Chondrocyte (in vitro differentiated cells): Measurements from ENCODE around the gene CHRM2. TPM values are rescaled to one million over a fixed set of nuclear protein-coding genes. Genes with fewer than 3 reads are reported as not detected.

Experiments
- DNase-seq: peaks from one replicate; pipeline ENCODE4 v3.0.0; 2021; ENCODE audit warnings: mixed read lengths, low spot score
- H3K27ac Mint-ChIP-seq: one replicate; pipeline ENCODE4 v1.8.0; 2021; ENCODE audit warnings: mild to moderate bottlenecking, moderate library complexity, mixed read lengths; ENCODE audit not compliant: unreplicated experiment
- H3K27me3 Mint-ChIP-seq: 2 replicates; pipeline ENCODE4 v1.8.0; 2021; ENCODE audit warnings: low read depth, mixed read lengths
- H3K36me3 Mint-ChIP-seq: 2 replicates; pipeline ENCODE4 v1.8.0; 2021; ENCODE audit warnings: low read depth, mixed read lengths
- H3K4me1 Mint-ChIP-seq: 2 replicates; pipeline ENCODE4 v1.8.0; 2021; ENCODE audit warnings: low read depth, mild to moderate bottlenecking, mixed read lengths
- H3K4me3 Mint-ChIP-seq: one replicate; pipeline ENCODE4 v1.8.0; 2021; ENCODE audit warnings: mild to moderate bottlenecking, moderate library complexity, mixed read lengths; ENCODE audit not compliant: unreplicated experiment
- H3K9me3 Mint-ChIP-seq: 2 replicates; pipeline ENCODE4 v1.8.0; 2021; ENCODE audit warnings: low read depth, mixed read lengths
- total RNA-seq: library from RNA; stranded (reverse); gene quantifications from 3 replicates; pipeline ENCODE4 v1.2.1, GENCODE V29; 2021
- TF ChIP-seq, protein P1 (sequence below): fragments of 200-600 bp; sonication (generic); IDR thresholded peaks from 2 replicates; pipeline ENCODE4 v1.5.0; 2021; ENCODE audit warnings: antibody characterized with exemption, mild to moderate bottlenecking, moderate library complexity

The CHRM2 gene
- total RNA-seq, 1 donor from 2014 or later, result not detected

DNA sequence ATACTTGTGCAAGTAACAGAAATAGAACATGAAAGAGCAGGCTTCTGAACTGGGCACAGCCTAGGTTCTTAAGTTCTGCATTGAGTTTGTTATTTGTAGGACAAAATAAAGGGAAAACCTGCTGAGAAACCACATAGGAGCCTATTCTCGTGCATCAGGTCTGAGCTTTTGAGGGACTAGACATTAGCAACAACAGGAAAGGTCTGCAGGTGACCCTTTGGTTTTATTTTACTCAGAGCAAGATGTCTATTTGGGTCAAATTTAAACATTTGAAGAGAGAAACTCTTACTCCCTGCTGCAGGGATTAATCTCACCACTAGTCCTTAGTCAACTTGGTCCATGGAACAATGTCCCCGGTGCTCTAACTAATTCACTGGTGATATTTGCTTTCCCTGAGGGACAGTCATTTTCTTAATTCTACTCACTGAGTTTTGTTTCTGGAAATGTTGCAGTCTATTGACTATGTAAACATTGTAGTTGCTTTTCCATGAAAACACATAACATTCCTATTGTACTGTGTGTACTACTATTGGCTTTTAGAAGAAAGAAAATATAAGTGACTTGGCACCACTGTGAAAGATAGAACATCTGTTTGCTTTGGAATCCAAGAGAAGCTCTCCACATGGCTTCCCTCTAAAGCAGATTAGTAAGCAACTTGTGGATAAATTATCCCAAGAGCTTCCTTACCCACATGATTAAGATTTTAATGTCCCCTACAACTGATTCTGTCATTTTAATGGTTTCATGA is 108.2 kb downstream of the CHRM2 start:
- Mint-ChIP-seq H3K27me3 (no peaks in the 10 kb centered on the region), H3K4me3 (no peak overlapping the region), H3K27ac (no peak overlapping the region), H3K9me3 (peaks cover 5% of the 10 kb centered on the region), H3K4me1 (no peaks in the 10 kb centered on the region), H3K36me3 (peaks cover 3% of the 10 kb centered on the region)
- TF ChIP-seq, protein P1, sequence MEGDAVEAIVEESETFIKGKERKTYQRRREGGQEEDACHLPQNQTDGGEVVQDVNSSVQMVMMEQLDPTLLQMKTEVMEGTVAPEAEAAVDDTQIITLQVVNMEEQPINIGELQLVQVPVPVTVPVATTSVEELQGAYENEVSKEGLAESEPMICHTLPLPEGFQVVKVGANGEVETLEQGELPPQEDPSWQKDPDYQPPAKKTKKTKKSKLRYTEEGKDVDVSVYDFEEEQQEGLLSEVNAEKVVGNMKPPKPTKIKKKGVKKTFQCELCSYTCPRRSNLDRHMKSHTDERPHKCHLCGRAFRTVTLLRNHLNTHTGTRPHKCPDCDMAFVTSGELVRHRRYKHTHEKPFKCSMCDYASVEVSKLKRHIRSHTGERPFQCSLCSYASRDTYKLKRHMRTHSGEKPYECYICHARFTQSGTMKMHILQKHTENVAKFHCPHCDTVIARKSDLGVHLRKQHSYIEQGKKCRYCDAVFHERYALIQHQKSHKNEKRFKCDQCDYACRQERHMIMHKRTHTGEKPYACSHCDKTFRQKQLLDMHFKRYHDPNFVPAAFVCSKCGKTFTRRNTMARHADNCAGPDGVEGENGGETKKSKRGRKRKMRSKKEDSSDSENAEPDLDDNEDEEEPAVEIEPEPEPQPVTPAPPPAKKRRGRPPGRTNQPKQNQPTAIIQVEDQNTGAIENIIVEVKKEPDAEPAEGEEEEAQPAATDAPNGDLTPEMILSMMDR, result peak; percentile 10
- no peak for DNase-seq

DNA sequence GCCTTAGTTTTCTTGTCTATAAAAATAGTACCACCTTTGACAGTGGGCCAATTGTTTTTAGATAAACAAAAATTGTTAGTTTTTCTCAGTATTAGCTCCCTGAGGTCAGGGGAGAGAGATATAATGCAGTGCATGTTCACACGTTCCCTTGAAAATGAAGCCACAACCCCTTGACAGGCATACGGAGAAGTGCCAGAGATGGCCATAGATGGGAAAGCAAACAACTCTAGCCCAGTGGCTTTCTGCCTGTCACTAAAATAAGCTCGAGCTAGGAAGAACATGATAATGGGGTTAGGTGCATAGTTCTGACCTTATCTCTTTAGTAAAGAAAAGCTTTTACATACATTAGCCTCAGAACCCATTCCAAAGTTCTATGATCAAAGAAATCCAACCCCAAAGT is 124.9 kb downstream of the CHRM2 start:
- Mint-ChIP-seq H3K27me3 (no peaks in the 10 kb centered on the region), H3K4me1 (peaks cover 16% of the 10 kb centered on the region), H3K4me3 (no peak overlapping the region), H3K9me3 (peaks cover 10% of the 10 kb centered on the region), H3K27ac (no peak overlapping the region), H3K36me3 (no peaks in the 10 kb centered on the region)
- DNase-seq, result no peak
- TF ChIP-seq, protein P1, result no peak

DNA sequence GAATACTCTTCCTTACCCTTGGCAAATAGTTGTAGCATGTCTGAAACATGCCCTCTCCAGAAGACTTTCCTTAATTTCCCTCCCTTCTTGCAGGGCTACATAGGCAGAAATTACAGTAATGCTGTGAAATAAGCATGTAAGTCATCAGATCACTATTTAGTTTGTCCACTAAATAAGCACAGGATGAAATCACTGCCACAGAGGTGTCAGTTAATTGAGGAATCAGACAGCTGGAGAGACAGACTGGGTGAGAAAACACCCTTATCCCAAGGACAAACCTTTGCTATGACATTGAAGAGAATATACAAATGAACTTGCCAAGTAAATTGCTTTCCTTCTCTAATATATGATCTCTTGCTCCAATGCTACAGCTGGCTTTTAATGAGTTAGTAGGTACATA is 129.3 kb downstream of the CHRM2 start:
- DNase-seq, result no peak
- no peaks in the 10 kb centered on the region for H3K9me3 Mint-ChIP-seq
- H3K36me3 Mint-ChIP-seq, result no peaks in the 10 kb centered on the region
- TF ChIP-seq, protein P1, result no peak
- H3K27me3 Mint-ChIP-seq, result no peaks in the 10 kb centered on the region
- H3K4me1 Mint-ChIP-seq, result peaks cover 47% of the 10 kb centered on the region
- no peak overlapping the region for H3K4me3 Mint-ChIP-seq
- peak overlapping the region; percentile 83 for H3K27ac Mint-ChIP-seq

DNA sequence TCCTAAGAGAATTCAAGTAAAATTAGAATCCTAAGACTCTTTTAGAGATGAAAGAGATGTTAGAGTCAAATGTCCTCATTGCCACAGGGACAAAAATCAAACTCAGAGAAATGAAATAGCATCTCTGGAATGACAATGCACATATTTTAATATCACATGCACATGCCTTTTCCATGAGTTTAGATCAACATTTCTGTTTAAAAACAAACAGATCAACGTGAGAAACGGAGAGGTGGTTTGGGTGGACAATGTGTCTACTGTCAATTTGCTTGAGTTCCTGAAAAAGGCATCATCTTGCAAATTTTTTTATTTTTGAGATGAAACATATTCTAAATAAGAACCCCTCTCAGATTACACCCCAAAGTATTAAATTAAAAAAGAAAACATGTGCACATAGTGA is 130.0 kb downstream of the CHRM2 start:
- peaks cover 55% of the 10 kb centered on the region for H3K4me1 Mint-ChIP-seq
- no peaks in the 10 kb centered on the region for H3K27me3 Mint-ChIP-seq
- peak overlapping the region; percentile 83 for H3K27ac Mint-ChIP-seq
- TF ChIP-seq, protein P1, result no peak
- no peaks in the 10 kb centered on the region for H3K36me3 Mint-ChIP-seq
- H3K4me3 Mint-ChIP-seq, result no peak overlapping the region
- no peaks in the 10 kb centered on the region for H3K9me3 Mint-ChIP-seq
- no peak for DNase-seq

DNA sequence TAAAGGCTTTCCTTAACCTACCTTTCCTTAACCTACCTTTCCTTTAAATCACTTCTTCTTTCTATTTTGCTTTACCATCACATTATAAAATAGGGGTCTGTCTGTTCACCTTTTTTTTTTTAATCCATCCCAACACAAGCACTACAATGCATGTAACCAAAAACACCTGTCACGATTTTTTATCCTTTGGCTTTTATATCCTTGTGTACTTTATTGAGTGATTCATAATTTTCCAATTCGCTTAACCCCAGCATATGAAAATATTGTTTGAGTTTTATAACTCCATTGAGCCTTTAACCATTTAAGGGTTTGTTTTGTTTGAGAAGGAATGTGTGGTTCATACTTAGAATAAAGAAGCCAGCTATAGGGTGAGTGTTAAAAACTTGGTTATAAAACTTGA is 132.2 kb downstream of the CHRM2 start:
- Mint-ChIP-seq H3K27ac (no peak overlapping the region), H3K36me3 (no peaks in the 10 kb centered on the region), H3K4me3 (no peak overlapping the region), H3K9me3 (no peaks in the 10 kb centered on the region), H3K27me3 (no peaks in the 10 kb centered on the region), H3K4me1 (peaks cover 59% of the 10 kb centered on the region)
- DNase-seq, result no peak
- TF ChIP-seq, protein P1, result no peak
